DMS114 treated with DMSO at 0.1 percent for 48 hours (cell line): ENCODE results near the gene SIRPG.
"Not testable (repeated sequence)": the region's sequence is repeated elsewhere in the genome, so short reads cannot be mapped to it uniquely, and the experiment has no call there.

Experiments used
- DNase-seq: peaks from one replicate; lab custom pipeline; 2025; ENCODE audit not compliant: unreplicated experiment; lab: John Stamatoyannopoulos, UW

Gene SIRPG

DNA sequence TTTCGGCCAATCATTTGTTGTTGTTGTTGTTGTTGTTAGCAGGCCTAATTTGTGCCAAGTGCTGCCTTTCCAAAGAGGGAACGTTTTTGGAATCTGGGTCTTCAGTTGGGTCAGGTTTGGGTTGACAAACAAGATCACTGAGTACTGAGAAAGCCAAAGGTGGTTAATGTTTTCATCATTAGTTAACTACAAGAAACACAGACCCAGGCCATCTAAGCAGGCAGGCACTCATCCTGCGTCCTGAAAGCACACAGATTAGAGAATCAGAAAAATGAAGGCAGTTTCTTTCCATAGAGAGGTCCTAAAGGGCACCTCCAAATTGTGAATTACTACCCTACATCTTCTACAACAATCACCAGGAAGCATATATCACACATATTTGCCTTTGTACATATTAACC is 15.1 kb upstream of the SIRPG start:
- no peak for DNase-seq

DNA sequence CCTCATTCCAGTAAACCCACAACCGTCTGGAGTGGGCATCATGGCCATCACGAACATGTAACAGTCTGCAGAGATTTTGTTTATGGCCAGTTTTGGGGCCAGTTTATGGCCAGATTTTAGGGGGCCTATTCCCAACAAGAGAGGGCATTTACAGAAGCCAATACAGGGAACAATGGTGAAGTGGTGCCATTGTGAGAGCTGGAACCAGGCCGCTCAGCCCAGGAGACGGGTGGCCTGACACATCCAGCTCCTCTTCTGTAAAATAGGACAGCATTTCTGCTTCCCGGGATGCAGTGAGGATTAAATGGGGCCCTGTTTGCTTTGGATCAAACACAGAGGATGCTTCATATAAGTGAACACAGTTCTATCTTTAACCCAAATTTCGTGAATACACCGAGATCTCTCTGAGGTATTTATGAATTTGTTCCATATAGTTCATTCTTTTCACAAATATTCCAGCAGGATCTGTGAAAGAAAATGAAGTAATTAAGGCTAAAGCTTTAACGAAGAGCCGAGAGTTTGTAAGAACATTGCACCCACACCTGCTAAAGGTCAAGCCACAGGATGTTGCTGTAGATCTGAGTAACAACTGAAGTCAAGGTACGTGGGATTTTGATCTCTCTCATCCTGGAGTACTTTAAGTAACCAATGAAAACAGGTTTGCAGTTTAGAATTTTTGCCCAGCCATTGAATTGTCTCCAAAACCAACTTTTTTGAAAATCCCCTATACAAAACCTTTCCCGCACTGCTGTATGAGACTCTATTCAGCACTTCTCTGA is 14.5 kb upstream of the SIRPG start:
- DNase-seq, result no peak

DNA sequence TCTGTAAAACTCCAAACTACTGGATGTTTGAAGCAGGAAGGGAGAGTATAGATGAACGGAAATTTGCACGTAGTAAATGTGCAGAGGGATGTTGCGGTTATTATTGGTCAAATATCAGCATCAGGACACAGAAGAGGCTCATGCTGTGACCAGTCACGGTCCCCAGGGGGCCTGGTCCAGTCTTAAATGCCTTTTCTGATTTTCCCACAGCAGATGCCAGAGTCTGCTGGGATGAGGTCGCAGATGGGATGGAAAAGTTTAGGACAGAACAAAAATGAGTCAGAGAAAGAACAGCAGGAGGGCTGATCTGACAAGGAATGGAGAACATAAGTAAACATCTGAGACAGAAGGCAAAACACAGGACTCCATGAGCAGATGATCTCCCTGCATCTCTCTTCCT is 11.7 kb upstream of the SIRPG start:
- no peak for DNase-seq

DNA sequence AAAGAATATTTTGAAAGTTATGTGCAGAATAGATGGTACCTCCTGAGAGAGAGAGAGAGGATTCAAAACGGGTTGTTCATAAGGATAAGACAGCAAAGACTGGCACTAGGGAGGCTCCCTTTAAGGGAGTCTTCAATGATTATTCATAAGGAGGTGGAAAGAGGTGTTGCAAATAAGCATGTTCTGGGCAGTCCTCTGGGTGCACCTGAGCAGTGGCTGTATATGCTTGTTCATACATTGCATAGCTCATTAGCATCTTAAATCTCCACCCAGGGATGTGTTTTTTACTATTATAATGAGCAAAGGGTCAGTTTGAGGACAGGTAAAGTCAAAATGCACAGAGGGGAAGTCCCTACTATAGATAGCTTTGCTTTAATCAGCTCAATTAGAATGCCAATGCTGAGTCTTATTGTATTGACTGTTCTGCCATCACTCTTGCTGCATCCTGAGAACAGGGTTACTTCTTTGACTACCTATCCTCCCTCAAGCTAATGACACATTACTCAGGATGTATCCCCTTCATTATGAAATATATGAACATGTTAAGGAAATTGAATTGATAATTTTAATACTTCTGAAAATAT is 10.0 kb upstream of the SIRPG start:
- no peak for DNase-seq

DNA sequence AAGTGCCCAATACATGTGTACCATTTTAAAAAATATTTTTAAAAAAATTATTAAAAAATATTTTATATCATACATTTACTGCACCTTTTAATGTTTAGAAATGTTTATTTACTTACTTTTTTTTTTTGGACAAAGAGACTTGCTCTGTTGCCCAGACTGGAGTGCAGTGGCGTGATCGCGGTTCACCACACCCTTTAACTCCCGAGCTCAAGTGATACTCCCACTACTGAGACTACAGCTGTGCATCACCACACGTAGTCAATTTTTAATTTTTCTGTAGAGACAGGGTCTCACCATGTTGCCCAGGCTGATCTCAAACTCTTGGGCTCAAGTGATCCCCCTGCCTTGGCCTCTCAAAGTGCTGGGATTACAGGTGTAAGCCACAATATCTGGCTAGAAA is 9.2 kb upstream of the SIRPG start:
- DNase-seq, result no peak

DNA sequence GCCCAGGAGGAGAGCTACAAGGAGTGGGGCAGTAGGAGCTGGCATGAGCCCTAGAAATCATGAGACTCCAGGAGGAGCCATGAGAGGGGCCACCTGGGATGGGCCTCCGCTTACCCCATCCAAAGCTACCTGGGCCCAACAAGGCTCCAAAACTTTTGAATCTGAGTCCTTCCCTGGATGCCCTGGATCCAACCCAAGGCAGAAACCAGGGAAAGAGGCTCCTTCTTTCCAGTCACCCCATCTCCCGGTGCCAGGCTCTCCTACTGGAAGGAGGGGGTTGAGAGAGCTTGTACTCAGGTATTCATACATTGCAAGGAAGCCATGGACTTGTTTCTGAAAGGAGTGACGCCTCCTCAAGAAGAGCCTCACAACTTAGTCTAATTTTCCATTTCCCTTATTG is 7.8 kb upstream of the SIRPG start:
- DNase-seq, result no peak

DNA sequence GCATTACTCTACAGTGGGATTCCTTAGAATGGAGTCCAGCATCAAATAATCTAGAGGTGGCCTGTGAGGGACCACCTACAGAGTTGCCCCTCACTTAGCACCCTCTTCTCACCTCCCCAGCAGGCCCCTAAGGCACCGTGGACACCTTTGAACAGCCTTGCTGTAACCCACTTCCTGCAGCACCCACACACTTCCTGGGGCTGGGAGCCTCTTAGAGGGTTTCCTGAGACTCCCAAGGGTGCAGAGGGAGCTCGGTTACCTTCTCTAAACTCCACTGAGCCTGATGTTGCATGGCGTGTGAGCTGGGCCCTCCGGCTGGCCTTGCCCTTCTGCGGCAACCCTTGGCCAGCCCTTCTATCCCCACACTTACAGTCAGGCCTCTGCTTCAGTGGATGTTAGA is 7.3 kb upstream of the SIRPG start:
- DNase-seq, result no peak

DNA sequence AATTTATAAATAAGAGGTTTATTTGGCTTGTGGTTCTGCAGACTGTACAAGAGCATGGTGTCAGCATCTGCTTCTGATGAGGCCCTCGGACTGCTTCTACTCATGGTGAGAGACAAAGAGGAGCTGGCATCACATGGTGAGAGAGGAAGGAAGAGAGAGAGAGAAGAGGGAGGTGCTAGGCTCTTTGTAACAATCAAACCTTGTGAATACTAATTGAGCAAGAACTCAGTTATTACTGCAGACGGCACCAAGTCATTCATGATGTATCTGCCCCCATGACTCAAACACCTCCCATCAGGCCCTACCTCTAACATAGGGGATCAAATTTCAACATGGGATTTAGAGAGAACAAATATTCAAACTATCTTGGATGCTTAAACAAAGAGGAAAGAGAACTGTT is 6.3 kb upstream of the SIRPG start:
- no peak for DNase-seq

DNA sequence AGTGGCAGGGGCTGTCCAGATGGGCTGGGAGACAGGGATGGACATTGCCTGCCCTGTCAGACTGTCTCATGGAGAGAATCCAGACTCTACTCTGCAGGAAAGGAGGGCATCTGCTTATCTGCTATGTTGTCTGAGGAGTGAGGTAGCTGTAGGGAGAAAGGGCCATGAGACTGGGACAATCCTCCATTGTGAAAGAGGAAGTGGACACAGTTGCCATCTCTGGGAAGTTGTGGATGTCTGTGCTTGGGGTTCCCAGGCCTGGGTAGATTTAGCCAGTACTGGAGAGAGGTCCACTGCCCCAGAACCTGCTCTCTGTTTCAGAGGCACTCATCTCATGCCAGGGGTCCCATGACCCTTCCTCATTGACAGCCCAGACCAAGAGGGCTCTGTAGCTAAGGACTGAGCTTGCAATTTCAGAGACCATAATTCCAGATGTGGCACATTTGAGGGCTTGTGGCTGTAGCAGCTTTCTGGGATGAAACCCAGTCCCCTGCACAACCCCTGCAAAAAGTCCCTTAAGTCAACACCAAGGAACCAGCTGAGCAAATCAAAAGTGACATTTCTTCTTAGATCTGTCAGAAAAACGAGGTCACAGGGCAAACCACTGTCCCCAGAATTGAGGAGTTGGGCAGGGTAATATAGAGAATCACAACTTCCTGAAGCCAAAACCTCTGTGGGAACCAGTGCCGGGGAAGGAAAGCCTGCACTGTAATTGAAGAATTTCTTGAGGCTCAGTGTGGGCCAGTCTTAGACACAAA is 4.1 kb upstream of the SIRPG start:
- no peak for DNase-seq

DNA sequence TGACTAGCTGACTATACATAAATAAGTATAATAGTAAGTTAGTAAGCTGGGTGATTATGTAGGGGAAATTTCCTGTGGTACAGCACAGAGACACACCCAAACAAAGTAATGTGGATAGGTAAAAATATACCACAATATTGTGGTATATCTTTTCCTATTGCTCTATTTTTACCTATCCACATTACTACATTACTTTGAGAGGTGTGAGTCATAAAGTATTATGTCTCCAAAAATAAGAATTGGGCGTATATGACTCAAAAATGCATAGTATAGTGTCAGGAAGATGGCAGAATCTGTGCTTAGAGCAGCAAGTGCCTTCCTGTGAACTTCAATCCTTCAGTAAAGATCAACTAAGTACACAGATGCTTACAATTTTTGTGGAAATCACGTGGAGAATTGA is 2.7 kb upstream of the SIRPG start:
- DNase-seq, result no peak

DNA sequence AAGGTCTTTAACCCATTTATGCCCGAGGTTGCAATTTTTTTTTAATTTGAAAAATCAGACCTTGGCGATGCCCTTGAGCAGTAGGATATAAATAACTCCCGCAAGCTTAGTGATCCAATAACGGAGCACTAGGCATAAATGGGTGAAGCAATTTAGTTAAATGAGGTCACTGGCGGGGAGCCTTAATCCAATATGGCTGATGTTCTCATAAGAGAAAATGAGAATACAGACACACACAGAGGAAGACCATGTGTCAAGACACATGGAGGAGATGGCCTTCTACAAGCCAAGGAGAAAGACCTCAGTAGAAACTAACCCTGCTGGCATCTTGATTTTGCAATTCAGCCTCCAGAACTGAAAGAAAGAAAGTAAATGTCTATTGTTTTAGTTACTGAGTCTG is 735 bp downstream of the SIRPG start:
- DNase-seq, result no peak

DNA sequence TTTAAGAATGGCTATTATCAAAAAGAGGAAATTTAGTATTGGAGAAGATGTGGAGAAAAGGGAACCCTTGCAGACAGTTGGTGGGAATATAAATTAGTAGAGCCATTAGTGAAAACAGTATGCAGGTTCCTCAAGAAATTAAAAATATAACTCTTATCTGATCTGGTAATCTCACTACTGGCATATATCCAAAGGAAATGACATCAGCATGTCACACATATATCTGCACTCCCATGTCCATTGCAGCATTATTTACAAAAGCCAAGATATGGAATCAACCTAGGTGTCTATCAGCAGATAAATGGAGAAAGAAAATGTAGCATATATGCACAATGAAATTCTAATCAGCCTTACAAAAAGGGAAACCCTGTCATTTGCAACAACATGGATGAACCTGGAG is 2.6 kb downstream of the SIRPG start:
- DNase-seq, result no peak

DNA sequence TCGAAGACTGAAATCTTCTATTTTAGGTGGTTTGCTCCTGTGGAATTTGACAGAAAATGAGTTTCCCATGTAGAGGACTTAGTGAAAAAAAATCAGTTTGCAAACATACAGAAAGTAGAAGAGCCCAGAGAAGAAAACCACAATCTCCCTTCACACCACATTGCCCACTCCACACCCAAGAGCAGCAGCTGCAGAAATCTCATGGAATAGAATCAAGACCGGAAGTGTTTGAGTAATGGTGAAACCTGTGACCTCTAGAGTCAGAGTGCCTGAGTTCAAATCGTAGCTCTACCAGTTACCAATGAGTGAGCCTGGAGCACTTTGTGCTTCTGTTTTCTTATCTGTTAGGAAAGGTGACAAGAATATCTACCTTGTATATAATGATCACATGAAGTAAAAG is 4.6 kb downstream of the SIRPG start:
- no peak for DNase-seq

DNA sequence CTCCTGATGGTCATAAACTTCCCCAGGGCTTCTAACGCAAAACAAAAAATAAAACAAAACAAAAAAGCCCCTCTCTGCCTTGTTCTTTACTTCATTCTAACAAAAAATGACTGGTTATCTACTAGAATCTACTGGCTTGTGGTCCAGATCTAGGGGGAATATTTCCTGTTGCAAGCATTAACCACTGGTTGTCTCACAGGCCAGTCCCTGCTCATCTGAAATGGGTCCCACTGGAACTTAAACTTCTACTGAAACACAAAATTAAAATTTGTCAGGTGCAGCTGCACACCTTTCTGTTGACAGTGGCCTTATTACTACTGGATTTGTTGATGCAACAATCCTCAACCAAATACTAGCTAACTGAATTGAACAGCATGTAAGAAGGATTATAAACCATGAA is 5.5 kb downstream of the SIRPG start:
- no peak for DNase-seq

DNA sequence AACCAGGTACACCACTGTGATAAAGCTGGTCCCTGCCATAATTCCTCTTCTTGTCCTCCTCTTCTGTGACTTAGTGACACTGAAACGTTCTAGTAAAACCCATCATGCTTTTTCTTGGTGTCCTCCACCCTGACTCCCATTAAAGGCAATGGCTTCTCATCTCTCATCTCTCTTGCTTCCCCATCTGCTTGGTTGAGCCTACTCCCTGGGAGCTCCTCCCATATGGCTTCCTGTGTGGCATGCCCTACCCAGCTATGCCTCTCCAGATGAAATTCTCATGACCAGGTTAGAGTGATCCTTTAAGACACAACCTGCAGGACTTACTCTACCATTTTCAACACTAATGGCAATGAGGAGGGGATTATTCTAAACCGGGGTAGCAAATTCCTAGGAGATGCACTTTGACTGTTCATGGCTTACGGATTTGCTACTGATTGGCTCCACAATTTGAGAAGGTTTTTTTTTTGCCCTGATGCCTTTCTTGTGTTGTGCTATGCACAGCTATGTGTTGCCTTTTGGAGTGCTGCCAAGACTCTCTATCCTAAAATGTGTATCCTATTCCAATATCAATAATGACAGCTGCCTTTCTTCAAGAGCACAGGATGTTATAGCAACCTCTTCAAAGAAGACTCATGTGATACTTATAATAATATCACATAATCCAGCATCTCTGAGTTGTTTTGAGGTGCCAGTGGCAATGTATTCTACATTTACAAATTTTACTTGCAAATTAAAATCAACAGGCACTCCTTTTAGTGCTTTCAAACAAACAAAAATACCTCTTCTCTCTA is 6.1 kb downstream of the SIRPG start:
- DNase-seq, result no peak

DNA sequence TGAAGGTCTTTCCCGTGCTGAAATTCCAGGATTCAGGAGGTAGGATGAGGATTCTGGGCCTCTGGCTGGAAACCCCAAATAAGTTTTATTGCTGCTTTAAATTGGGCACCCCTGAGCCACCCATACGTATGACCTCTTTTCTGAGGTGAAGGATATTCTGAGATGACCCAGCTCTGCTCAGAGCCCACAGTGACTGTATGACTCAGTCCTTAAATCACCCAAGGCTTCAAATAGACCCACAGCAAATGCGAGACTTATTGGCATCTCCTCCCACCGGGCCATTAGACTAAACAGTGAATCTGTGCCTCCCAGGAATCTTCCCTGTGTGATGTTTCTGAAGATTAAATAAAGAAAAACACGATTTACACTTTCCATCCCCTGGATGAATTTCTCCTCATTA is 9.5 kb downstream of the SIRPG start:
- DNase-seq, result no peak

DNA sequence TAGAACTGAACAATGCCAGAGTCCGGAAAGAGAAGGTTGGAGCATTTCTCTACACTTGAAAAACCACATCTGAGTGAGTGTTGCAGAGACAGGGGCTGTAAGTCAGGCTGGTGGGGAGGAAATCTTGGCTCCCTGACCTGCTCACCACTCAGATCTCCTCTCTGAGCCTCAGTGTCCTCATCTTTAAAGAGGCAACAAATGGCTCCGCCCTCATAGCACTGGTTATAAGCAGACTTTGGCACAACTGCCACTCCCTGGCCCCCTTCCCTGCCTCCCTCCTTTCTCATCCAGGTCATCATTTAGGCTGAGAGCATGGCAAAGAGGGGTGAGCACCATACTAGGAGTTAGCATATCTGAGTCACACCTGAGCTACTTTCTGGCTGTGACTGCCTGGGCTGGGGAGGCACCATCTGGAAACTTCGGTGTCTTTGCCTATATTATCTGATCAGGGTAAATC is 10.6 kb downstream of the SIRPG start:
- DNase-seq, result no peak

DNA sequence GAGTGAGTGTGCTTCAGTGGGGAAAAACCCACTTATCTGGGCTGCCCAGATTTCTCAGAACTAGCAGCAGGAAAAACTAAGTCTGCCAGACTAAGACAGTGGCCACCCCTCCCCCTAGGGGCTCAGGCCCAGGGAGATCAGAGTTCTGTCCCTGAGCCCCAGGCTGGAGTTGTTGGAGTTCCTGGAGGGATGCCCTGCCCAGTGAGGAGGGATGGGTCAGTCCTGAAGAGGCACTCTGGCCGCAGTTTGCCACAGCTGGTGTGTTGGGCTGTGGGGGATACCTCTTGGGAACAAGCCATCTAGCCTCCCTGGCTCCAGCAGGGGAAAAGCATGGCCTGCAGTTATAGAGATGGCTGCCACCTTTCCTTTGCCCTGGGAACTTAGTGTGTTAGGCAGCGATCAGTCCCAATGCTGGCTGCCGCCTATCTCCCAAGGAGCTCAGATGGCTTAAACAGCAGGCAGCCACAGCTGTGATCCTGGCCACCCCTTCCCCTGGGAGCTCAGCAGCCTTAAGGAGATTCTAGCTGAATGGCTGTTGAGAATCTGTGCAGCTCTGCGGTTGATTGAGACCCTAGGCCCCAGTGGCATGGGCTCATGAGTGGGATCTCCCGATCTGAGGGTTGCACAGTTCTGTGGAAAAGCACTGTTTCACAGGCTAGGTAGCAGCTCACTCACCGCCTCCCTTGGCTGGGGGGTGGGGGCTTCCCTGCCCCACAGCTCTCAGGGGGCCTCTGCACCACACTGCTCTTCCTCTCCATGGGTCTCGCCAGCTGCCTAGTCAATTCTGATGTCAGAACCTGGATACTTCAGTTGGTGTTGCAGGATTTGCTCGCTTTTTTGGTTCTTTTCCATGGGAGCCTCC is 13.2 kb downstream of the SIRPG start:
- no peak for DNase-seq

DNA sequence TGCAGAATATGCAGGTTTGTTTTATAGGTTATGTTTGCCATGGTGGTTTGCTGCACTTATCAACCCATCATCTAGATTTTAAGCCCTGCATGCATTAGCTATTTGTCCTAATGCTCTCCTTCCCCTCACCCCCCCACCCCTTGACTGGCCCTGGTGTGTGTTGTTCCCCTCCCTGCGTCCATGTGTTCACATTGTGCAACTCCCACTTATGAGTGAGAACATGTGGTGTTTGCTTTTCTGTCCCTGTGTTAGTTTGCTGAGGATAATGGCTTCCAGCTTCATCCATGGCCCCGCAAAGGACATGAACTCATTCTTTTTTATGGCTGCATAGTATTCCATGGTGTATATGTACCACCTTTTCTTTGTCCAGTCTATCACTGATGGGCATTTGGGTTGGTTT is 18.9 kb downstream of the SIRPG start:
- not testable (repeated sequence) for DNase-seq

DNA sequence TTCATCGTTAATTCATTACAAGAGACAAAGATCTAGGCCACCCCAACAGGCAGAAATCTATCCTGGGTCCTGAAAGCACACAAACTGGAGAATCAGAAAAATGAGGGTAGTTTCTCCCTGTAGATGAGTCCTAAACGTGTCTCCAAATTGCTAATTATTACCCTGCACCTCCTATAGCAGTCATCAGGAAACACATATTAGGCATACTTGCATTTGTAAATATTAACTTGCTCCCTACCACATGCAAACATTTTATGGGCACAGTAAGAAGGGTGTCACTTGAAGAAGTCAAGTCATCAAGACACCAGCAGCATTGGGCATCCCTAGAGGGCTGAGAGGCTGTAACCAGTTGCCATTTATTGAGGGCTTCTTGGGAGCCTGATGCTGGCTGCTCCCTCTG is 19.8 kb downstream of the SIRPG start:
- no peak for DNase-seq

DNA sequence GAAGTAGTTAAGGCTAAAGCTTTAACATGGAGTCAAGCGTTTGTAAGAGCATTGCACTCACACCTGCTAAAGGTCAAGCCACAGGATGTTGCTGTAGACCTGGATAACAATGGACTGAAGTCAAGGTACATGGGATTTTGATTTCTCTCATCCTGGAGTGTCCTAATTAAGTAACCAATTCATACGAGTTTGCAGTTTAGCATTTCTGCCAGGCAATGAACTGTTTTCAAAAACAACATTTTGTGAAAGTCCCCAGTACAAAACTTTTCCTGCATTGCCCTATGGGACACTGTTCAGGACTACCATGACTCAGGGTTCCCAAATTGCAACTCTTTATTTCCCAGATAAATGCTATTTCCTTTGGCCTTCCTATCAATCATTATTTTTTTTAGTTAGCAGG is 20.4 kb downstream of the SIRPG start:
- DNase-seq, result no peak
